ENCODE results near the gene EPHA6. TPM values are rescaled to one million over a fixed set of nuclear protein-coding genes. Genes with fewer than 3 reads are reported as not detected.

Gene EPHA6
- total RNA-seq, 1 donor from 2014 or later, result not detected

DNA sequence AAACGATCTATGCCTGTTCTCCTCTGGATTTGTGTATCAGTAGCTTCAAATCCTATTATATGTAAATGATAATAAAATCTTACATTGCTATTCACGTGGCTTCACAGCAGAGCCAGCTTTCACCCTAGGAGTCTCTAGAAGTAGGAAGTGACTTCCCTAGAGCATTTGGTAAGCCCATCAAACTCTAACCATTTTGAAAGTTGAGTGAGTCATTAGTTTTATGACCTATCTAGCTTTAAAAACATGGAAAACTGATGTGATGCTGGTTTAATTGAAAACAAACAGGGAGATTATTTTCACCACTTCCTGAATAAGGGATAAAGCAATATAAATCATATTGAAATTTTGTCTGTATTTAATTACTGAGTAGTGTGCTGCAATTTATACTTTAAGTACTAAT, 275.2 kb downstream of the EPHA6 start:
- Histone ChIP-seq H3K4me3 (ENCODE audit: low read depth, low read length) (no peak overlapping the region), H3K36me3 (ENCODE audit: control insufficient read depth, insufficient read depth, low read length) (no peaks in the 10 kb centered on the region), H3K27me3 (ENCODE audit: control insufficient read depth, insufficient read depth, low read length) (no peaks in the 10 kb centered on the region)
- no peak for DNase-seq (ENCODE audit: low read depth)
- no peak for TF ChIP-seq CTCF (IDR thresholded peaks at IDR 0.05; ENCODE audit: insufficient read depth, low read length, poor library complexity, severe bottlenecking)

GRCh38 chr3:97102641-97103040, 288.2 kb downstream of the EPHA6 start:
- DNase-seq (ENCODE audit: low read depth), result no peak
- no peak for TF ChIP-seq CTCF (IDR thresholded peaks at IDR 0.05; ENCODE audit: insufficient read depth, low read length, poor library complexity, severe bottlenecking)
- no peaks in the 10 kb centered on the region for H3K27me3 ChIP-seq (ENCODE audit: control insufficient read depth, insufficient read depth, low read length)
- no peak overlapping the region for H3K4me3 ChIP-seq (ENCODE audit: low read depth, low read length)
- no peaks in the 10 kb centered on the region for H3K36me3 ChIP-seq (ENCODE audit: control insufficient read depth, insufficient read depth, low read length)

- Histone ChIP-seq H3K27me3 (ENCODE audit: control insufficient read depth, insufficient read depth, low read length) (no peaks in the 10 kb centered on the region), H3K4me3 (ENCODE audit: low read depth, low read length) (no peak overlapping the region), H3K36me3 (ENCODE audit: control insufficient read depth, insufficient read depth, low read length) (no peaks in the 10 kb centered on the region)
- DNase-seq (ENCODE audit: low read depth), result no peak
- TF ChIP-seq CTCF (IDR thresholded peaks at IDR 0.05; ENCODE audit: insufficient read depth, low read length, poor library complexity, severe bottlenecking), result no peak
These were observed 291.7 kb downstream of the EPHA6 start for GRCh38 chr3:97105989-97106651.

GRCh38 chr3:97106652-97106989, 292.2 kb downstream of the EPHA6 start:
- TF ChIP-seq CTCF (IDR thresholded peaks at IDR 0.05; ENCODE audit: insufficient read depth, low read length, poor library complexity, severe bottlenecking), result no peak
- DNase-seq (ENCODE audit: low read depth), result no peak
- Histone ChIP-seq H3K4me3 (ENCODE audit: low read depth, low read length) (no peak overlapping the region), H3K36me3 (ENCODE audit: control insufficient read depth, insufficient read depth, low read length) (no peaks in the 10 kb centered on the region), H3K27me3 (ENCODE audit: control insufficient read depth, insufficient read depth, low read length) (no peaks in the 10 kb centered on the region)

DNA sequence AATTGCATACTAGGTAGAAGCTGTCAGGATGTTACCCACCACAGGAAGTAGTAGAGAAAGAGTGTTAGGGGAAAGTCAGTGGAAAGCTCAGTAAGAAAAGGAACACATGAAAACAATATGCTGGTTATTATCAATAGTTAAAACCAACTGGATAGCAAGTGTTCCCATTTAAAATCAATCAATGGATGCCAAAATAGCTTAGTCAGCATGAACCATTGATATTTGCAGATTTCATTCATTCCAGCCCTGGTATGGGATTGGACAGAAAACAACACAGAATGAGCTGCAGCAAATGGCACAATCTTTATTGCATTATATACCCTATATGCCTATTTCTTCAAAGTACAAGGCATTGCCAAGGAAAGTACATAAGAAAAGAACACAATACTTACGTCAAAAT, 293.7 kb downstream of the EPHA6 start:
- H3K27me3 ChIP-seq (ENCODE audit: control insufficient read depth, insufficient read depth, low read length), result no peaks in the 10 kb centered on the region
- H3K4me3 ChIP-seq (ENCODE audit: low read depth, low read length), result no peak overlapping the region
- H3K36me3 ChIP-seq (ENCODE audit: control insufficient read depth, insufficient read depth, low read length), result no peaks in the 10 kb centered on the region
- no peak for DNase-seq (ENCODE audit: low read depth)
- no peak for TF ChIP-seq CTCF (IDR thresholded peaks at IDR 0.05; ENCODE audit: insufficient read depth, low read length, poor library complexity, severe bottlenecking)

DNA sequence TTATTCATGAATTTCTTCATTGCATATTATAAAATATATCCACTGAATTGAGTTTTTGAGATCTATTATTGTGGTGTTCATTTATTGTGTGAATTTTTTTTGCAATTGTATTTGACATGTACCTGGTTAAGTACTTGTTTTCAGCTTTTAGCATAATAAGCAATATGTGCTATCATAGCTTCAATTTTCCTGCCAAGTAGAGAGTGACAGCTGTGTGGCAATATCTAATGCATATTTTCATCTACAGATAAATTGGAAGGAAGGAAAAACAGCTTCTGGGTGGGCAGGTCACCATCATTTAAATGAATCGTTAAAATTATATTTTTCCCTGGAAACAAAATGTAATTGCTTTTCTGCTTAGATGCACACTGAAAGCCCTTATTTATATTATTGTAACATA, 296.9 kb downstream of the EPHA6 start:
- Histone ChIP-seq H3K4me3 (ENCODE audit: low read depth, low read length) (no peak overlapping the region), H3K27me3 (ENCODE audit: control insufficient read depth, insufficient read depth, low read length) (no peaks in the 10 kb centered on the region), H3K36me3 (ENCODE audit: control insufficient read depth, insufficient read depth, low read length) (no peaks in the 10 kb centered on the region)
- no peak for TF ChIP-seq CTCF (IDR thresholded peaks at IDR 0.05; ENCODE audit: insufficient read depth, low read length, poor library complexity, severe bottlenecking)
- no peak for DNase-seq (ENCODE audit: low read depth)
